AG09309 (cell line): ENCODE data around the gene C1QBP.

ENCODE experiments used
- DNase-seq: peaks from one replicate; pipeline ENCODE4 v3.0.0-alpha.2; 2010; ENCODE audit warnings: low read depth
- H3K4me3 ChIP-seq: 2 replicates; pipeline ENCODE4 v1.5.1; 2011; ENCODE audit warnings: mild to moderate bottlenecking, low read depth, low read length, moderate library complexity; ENCODE audit not compliant: control insufficient read depth
- TF ChIP-seq, protein P1 (sequence below): IDR thresholded peaks from 2 replicates; pipeline ENCODE4 v1.5.1; 2011; ENCODE audit warnings: mild to moderate bottlenecking, low read depth, low read length, inconsistent platforms; ENCODE audit not compliant: insufficient read depth, control insufficient read depth; ENCODE audit errors: missing control alignments

C1QBP gene

DNA sequence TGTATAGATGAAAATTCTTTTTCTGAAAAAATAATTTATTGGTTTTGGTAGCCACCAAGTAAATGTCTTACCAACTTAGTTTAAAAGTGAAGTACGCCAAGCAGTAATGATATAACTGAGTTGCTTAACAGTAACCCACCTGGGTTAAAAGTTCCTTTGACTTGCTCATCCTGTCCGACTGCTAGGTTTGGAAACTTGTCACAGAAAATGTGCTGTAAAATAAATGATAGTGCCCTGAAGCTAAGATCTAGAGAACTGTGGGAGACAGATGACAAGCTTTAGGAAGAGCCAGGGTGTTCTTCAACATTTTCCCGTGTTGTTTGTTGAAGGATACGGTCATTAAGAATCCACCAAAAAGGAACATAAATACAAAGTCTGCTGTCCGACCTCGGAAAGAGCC lies 42.0 kb upstream of the C1QBP start:
- TF ChIP-seq, protein P1, sequence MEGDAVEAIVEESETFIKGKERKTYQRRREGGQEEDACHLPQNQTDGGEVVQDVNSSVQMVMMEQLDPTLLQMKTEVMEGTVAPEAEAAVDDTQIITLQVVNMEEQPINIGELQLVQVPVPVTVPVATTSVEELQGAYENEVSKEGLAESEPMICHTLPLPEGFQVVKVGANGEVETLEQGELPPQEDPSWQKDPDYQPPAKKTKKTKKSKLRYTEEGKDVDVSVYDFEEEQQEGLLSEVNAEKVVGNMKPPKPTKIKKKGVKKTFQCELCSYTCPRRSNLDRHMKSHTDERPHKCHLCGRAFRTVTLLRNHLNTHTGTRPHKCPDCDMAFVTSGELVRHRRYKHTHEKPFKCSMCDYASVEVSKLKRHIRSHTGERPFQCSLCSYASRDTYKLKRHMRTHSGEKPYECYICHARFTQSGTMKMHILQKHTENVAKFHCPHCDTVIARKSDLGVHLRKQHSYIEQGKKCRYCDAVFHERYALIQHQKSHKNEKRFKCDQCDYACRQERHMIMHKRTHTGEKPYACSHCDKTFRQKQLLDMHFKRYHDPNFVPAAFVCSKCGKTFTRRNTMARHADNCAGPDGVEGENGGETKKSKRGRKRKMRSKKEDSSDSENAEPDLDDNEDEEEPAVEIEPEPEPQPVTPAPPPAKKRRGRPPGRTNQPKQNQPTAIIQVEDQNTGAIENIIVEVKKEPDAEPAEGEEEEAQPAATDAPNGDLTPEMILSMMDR = no peak
- DNase-seq = no peak
- H3K4me3 ChIP-seq = no peak overlapping the region

DNA sequence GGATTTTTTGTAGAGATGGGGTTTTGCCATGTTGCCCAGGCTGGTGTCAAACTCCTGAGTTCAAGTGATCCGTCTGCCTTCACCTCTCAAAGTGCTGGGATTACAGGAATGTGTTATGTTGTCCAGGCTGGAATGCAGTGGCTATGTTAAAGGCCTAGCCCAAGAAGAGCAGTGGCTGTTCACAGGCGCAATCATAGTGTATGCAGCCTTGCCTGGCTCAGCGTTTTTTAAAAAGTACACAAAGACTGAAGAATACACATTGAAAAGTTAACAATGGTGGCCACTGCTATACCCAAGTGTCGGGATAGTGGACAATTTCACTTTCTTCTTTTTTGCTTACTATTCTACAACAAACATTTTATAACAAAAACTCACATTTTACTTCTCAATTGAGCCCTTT lies 40.0 kb upstream of the C1QBP start:
- TF ChIP-seq, protein P1 = no peak
- no peak overlapping the region for H3K4me3 ChIP-seq
- DNase-seq = no peak

DNA sequence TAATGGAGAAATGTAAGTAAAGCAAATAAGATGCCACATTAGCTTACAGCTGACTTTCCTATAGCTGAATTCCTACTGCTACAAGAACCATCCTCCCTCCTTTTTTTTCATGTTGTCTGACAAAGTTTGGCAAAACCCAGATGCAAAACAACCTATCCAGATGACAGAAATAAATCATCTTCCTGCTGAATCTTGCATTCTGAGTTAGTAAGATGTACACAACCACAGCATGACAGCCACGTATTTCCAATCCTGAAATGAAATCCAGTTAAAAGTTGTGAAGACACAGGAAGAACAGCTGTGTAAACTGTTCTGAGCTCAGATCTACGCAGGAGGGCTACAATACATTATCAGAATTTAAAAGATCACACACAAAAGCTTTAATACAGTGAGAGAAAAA lies 35.0 kb upstream of the C1QBP start:
- no peak overlapping the region for H3K4me3 ChIP-seq
- no peak for DNase-seq
- TF ChIP-seq, protein P1 = no peak

DNA sequence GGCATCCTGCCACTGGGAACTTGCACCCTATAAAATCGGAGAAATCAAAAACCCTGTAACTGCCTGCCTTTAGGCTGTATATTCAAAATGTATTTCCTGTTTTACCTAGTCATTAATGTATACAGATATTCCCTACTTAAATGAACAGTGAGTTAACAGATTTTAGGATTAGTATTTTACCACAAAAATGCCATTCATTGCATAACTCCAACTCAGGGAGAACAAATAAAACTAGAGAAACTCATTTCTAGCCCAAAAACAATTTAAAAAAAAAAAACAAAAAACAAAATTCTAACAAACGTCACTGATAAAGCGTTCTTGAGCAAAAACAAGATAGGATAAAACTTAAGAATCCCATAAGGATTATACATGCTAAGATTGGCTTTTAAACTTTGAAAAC lies 33.6 kb upstream of the C1QBP start:
- TF ChIP-seq, protein P1 = no peak
- no peak overlapping the region for H3K4me3 ChIP-seq
- DNase-seq = no peak

DNA sequence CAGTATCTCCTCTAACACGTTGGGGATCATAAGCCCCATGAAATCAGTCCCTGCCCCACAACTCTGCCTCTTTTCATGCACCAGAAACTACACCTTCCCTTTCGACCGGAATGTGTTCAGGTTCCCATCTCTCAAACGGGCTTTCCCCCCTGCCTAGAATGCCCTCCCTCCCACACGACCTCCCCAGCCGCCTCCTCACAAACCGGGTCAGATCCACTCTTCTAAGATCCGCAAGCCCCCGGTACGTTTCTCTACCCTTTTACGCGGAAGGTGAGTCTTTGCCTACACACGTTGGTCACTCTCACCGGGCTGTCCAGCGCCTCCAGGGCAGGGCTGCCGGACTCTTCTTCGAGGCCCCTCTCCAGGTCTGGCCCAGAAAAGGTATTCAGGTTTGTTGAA lies 29.1 kb upstream of the C1QBP start:
- peak overlapping the region; percentile 89 for H3K4me3 ChIP-seq
- DNase-seq = no peak
- TF ChIP-seq, protein P1 = no peak

DNA sequence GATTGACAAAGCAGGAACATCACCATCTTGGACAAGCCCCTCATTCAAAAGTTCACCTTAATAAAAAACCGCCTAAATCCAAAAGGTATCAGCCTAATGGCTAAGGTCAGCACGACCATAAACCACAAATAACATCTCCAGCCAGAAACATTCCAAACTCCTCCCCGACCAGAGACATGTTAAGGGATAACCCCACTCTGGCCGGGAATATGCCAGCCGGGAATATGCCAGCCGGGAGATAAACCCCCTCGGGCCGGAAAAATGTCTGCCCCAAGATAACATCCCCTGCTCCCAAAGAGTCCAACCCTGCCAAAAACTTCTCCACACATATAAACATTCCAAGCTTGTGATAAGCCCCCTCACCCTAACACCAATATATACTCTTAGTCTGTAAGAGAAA lies 28.5 kb upstream of the C1QBP start:
- DNase-seq = no peak
- TF ChIP-seq, protein P1 = no peak
- peak overlapping the region; percentile 89 for H3K4me3 ChIP-seq

DNA sequence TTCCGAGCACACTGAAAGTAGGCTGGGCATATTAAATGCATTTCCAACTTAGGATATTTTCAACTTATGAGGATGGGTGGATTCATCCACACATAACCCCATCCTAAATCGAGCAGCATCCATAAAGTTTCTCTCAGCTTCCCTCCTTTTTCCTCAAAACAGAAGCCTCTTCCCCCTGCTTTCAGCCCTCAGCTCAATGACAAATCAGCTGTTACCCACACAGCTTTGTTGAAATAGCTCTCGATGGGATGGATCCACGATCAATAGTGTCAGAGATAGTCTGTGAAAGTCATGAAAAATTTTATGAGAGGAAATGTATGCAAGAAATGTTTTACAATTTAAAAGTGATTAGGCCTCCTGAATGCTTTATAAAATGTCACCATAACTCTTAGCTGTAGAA lies 27.3 kb upstream of the C1QBP start:
- TF ChIP-seq, protein P1 = no peak
- H3K4me3 ChIP-seq = no peak overlapping the region
- no peak for DNase-seq
